DND-41 (cell line): ENCODE data around the gene EBLN2.

Experiments
- ATAC-seq: fragments of 200-7000 bp; cut with Tn5 transposase; 3 replicates; pipeline ENCODE4 v1.9.1; 2021; ENCODE audit warnings: low read depth; ENCODE audit not compliant: insufficient read depth
- DNase-seq: peaks from one replicate; pipeline ENCODE4 v3.0.0-alpha.2; 2020
- H2AFZ ChIP-seq: 2 replicates; pipeline ENCODE4 v1.6.0; 2012; ENCODE audit warnings: low read depth, low read length
- H3K27ac ChIP-seq: 2 replicates; pipeline ENCODE4 v1.5.1; 2012; ENCODE audit warnings: low read length, inconsistent platforms
- H3K27me3 ChIP-seq: fragments of 200-600 bp; sonication (generic); 2 replicates; pipeline ENCODE4 v1.6.0; 2012; ENCODE audit warnings: low read length, mild to moderate bottlenecking, inconsistent platforms; ENCODE audit not compliant: insufficient read depth, poor library complexity
- H3K36me3 ChIP-seq: 2 replicates; pipeline ENCODE4 v1.5.1; 2012; ENCODE audit warnings: low read length, inconsistent platforms; ENCODE audit not compliant: insufficient read depth
- H3K4me1 ChIP-seq: 2 replicates; pipeline ENCODE4 v1.5.1; 2012; ENCODE audit warnings: mild to moderate bottlenecking, low read length; ENCODE audit not compliant: insufficient read depth
- H3K4me2 ChIP-seq: 2 replicates; pipeline ENCODE4 v1.6.0; 2012; ENCODE audit warnings: mild to moderate bottlenecking, moderate library complexity, low read length, inconsistent platforms; ENCODE audit not compliant: insufficient read depth
- H3K4me3 ChIP-seq, 2 experiments: fragments of 200-600 bp in 1 of 2; shearing (Covaris generic) in 1 of 2; 2 replicates each; pipeline ENCODE4 v1.5.1; 2012 to 2016; ENCODE audit warnings: inconsistent platforms in 2 of 2, low read length in 2 of 2, mild to moderate bottlenecking in 2 of 2, low read depth in 1 of 2, moderate library complexity in 1 of 2
- H3K79me2 ChIP-seq: 2 replicates; pipeline ENCODE4 v1.6.0; 2012; ENCODE audit warnings: low read length, inconsistent platforms; ENCODE audit not compliant: insufficient read depth
- H3K9ac ChIP-seq: 2 replicates; pipeline ENCODE4 v1.6.0; 2012; ENCODE audit warnings: low read depth, mild to moderate bottlenecking, inconsistent platforms, low read length, moderate library complexity
- H3K9me3 ChIP-seq: 2 replicates; pipeline ENCODE4 v1.5.1; 2012; ENCODE audit warnings: low read length, moderate library complexity, mild to moderate bottlenecking, inconsistent platforms; ENCODE audit not compliant: insufficient read depth, severe bottlenecking
- H4K20me1 ChIP-seq: 2 replicates; pipeline ENCODE4 v1.6.0; 2012; ENCODE audit warnings: low read length; ENCODE audit not compliant: insufficient read depth
- EZH2 ChIP-seq: IDR thresholded peaks from 3 replicates; pipeline ENCODE4 v1.6.1; 2012; ENCODE audit warnings: borderline replicate concordance, low read depth, mild to moderate bottlenecking, moderate library complexity, low read length, inconsistent platforms; ENCODE audit not compliant: severe bottlenecking
- TF ChIP-seq, protein P1 (sequence below): IDR thresholded peaks from 2 replicates; pipeline ENCODE4 v1.5.1; 2012; ENCODE audit warnings: borderline replicate concordance, low read length, moderate library complexity, mild to moderate bottlenecking; ENCODE audit not compliant: poor library complexity, severe bottlenecking; ENCODE audit errors: extremely low read depth

EBLN2 gene

GRCh38 chr3:73069775-73070444 is 8.5 kb downstream of the EBLN2 start:
- Histone ChIP-seq H3K4me3 (no peak overlapping the region), H4K20me1 (0 out of 2 replicates have a peak, but pooled peaks cover 3% of the 10 kb centered on the region), H3K4me1 (no peaks in the 10 kb centered on the region), H3K4me2 (no peak overlapping the region), H3K27ac (no peak overlapping the region), H2AFZ (no peak overlapping the region), H3K36me3 (peaks cover 34% of the 10 kb centered on the region; the same call in 1 of the 2 replicates), H3K9me3 (no peaks in the 10 kb centered on the region), H3K9ac (no peak overlapping the region), H3K79me2 (no peaks in the 10 kb centered on the region), H3K27me3 (no peaks in the 10 kb centered on the region)
- TF ChIP-seq, protein P1, sequence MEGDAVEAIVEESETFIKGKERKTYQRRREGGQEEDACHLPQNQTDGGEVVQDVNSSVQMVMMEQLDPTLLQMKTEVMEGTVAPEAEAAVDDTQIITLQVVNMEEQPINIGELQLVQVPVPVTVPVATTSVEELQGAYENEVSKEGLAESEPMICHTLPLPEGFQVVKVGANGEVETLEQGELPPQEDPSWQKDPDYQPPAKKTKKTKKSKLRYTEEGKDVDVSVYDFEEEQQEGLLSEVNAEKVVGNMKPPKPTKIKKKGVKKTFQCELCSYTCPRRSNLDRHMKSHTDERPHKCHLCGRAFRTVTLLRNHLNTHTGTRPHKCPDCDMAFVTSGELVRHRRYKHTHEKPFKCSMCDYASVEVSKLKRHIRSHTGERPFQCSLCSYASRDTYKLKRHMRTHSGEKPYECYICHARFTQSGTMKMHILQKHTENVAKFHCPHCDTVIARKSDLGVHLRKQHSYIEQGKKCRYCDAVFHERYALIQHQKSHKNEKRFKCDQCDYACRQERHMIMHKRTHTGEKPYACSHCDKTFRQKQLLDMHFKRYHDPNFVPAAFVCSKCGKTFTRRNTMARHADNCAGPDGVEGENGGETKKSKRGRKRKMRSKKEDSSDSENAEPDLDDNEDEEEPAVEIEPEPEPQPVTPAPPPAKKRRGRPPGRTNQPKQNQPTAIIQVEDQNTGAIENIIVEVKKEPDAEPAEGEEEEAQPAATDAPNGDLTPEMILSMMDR: no peak
- TF ChIP-seq EZH2: no peak
- no peak for DNase-seq
- no peak for ATAC-seq

- no peak for DNase-seq
These were observed 9.5 kb downstream of the EBLN2 start for GRCh38 chr3:73070675-73071575.

DNA sequence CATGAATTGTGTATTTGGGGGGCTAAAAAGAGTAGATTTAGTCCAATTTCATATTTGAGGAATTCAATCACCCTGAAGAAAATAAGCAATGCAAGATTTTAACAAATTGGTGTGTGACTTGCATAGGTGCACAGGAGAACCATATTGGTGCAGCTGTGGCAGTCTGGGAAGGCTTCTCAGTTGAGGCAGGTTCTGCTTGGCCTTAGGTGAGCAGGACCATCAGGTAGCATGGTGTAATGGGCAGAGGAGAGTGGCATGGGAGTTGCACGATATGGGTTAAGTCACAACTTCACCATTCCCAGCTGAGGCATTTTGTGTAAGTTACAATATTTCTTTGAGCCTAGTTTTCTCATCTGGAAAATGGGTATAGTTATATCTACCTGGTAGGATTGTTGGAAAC is 10.5 kb downstream of the EBLN2 start:
- no peak overlapping the region for H3K9ac ChIP-seq
- TF ChIP-seq EZH2: no peak
- TF ChIP-seq, protein P1: no peak
- ATAC-seq: no peak
- H4K20me1 ChIP-seq: 0 out of 2 replicates have a peak, but pooled peaks cover 3% of the 10 kb centered on the region
- H3K4me1 ChIP-seq: no peaks in the 10 kb centered on the region
- H3K27me3 ChIP-seq: no peaks in the 10 kb centered on the region
- H2AFZ ChIP-seq: no peak overlapping the region
- no peak overlapping the region for H3K4me2 ChIP-seq
- no peaks in the 10 kb centered on the region for H3K9me3 ChIP-seq
- H3K79me2 ChIP-seq: no peaks in the 10 kb centered on the region
- no peak overlapping the region for H3K4me3 ChIP-seq
- peaks cover 18% of the 10 kb centered on the region; the same call in 1 of the 2 replicates for H3K36me3 ChIP-seq
- H3K27ac ChIP-seq: no peak overlapping the region
- no peak for DNase-seq

More at GRCh38 chr3:73070675-73071575, 9.5 kb downstream of the EBLN2 start:
- Histone ChIP-seq H2AFZ (no peak overlapping the region), H3K9me3 (no peaks in the 10 kb centered on the region), H3K9ac (no peak overlapping the region), H3K79me2 (no peaks in the 10 kb centered on the region), H3K27me3 (no peaks in the 10 kb centered on the region), H3K4me2 (no peak overlapping the region), H3K4me3 (no peak overlapping the region), H3K4me1 (no peaks in the 10 kb centered on the region), H3K27ac (no peak overlapping the region), H4K20me1 (0 out of 2 replicates have a peak, but pooled peaks cover 3% of the 10 kb centered on the region), H3K36me3 (peaks cover 25% of the 10 kb centered on the region; the same call in 1 of the 2 replicates)
- peak; percentile 22; the same call in 1 of the 3 replicates for ATAC-seq
- TF ChIP-seq, protein P1: no peak
- no peak for TF ChIP-seq EZH2
